Activated T-cell treated with anti-CD3 and anti-CD28 coated beads, Interleukin-2, amount 50 U/mL, for 48 hours (primary cell): ENCODE measurements around the gene ACSL5.
A peak's percentile ranks its signal among the peaks of the same experiment; 100 is the strongest.

Source experiments
- DNase-seq, 2 experiments: peaks; one replicate each; pipeline ENCODE4 v3.0.0-alpha.2; 2020

The ACSL5 gene, protein sequence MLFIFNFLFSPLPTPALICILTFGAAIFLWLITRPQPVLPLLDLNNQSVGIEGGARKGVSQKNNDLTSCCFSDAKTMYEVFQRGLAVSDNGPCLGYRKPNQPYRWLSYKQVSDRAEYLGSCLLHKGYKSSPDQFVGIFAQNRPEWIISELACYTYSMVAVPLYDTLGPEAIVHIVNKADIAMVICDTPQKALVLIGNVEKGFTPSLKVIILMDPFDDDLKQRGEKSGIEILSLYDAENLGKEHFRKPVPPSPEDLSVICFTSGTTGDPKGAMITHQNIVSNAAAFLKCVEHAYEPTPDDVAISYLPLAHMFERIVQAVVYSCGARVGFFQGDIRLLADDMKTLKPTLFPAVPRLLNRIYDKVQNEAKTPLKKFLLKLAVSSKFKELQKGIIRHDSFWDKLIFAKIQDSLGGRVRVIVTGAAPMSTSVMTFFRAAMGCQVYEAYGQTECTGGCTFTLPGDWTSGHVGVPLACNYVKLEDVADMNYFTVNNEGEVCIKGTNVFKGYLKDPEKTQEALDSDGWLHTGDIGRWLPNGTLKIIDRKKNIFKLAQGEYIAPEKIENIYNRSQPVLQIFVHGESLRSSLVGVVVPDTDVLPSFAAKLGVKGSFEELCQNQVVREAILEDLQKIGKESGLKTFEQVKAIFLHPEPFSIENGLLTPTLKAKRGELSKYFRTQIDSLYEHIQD

DNA sequence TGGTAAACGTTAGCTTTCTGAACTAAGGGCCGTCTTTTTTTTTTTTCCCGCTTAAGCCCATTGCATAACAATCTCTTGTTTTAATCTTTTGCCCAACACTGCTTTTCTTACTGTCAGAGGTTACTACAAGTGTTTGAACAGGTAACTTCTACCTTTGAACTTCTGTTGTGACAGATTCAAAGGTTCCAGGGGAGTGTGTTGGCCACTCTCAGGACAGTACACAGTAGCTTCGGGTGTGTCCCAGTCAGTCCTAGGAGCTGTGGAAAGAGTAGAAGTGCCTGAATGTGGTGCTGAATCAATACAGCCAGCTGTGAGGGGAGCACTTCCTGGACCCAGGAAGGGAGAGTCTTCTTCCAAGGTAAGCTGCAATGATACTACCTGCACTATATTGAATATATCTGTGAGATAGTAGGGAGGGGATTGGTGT is at the start of gene ACSL5:
ACSL5 (plus strand) TSS at position 205 of the 427 bp plus-strand sequence. CDS start 20,831 bp downstream, outside the sequence.
- DNase-seq, result no peak

DNA sequence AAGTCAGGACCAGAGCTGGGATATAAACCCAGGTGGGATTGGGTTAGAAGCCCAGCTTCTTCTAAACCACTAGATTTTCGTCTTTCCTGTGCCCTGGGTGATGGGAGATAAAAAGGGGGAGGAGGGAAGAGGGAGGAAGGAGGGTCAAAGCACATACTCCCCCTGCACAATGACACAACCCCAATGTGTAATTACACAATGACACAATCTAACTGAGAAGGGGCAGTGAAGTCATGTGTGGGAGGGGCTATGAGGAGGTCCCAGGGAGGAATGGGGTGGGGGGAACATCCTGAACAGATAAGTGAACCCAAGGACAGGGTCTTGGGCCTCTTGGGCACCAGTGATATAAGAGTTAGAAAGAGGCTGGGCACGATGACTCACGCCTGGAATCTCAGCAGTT is 46.2 kb upstream of the ACSL5 start:
- DNase-seq, result no peak

- peak; percentile 21 to 22 for DNase-seq
These were observed 43.8 kb upstream of the ACSL5 start for GRCh38 chr10:112330162-112330561.

DNA sequence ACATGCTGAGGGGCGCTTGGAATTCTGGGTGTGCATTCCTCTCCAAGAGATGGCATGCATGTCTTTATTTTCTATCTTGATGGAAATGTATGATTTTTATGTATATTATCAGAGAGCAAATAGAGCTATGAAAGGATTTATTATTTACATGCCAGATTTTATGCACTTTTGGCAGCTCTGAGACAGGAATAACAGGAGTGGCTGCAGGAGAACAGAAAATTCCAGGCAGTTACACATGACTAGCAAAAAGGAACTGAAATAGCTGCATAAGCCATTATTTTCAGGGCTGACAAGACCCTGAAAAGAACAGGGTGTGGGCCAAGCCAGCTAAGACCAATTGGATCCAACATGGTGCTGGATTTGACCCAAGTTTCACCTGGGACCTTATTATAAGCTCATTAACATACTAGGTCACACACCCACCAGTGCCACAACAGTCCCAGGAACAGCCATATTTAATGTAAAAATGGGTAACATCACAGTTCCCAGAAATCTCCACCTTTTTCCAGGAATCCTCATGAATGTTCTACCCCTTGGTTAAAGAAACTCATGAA is 43.2 kb upstream of the ACSL5 start:
- no peak for DNase-seq

- no peak for DNase-seq
These were observed 41.9 kb upstream of the ACSL5 start for GRCh38 chr10:112332022-112332421.

DNA sequence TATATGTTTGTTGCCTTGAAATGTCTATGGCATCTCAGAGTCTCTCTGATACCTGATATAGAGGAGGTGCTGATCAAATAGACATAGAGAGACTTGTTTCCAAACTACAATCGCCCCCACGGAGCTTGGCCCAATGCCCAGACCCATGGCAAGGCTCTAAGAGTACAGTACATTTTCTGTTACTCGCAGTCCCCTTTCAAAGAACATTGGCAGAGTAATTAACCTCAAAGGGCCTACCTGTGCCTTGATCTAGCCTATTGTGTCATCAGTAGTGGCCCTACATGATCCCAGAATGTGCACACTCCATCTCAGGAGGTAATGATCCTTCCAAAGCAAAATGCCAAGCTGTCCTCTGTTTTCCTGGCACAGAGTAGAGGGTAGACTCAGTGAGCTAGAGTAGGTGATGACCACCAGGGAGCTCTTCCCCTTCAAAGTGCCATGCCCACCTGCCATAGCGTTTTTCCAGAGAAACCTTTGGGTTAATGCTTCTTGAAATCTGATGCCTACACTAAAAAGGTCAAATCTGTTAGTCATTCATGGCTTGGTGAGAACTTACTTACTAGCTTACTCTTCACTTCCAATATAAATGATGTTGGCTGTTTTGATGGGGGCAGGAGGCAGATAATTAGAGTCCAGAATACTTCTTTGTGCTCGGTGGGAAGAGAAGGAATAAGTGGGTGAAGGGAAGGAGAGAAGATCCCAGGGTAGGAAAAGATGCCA is 41.2 kb upstream of the ACSL5 start:
- no peak for DNase-seq

DNA sequence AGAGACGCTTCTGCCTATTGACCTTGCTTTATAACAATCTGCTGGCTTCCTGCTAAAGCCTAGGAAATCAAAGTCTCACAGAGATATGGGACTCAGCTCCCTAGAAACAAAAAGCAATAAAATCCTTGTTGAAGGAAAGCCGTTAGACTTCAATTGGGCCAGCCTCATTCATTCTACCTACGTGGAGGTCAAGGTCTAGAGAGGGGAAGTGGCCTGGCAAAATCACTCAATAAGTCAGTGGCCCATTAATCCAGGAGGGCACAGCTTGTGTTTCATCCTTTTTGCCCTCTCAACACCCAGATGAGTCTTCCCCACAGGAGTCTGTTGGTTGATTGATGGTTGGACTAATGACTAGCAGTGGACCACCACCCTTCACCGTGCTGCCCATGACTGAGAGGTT is 40.5 kb upstream of the ACSL5 start:
- no peak for DNase-seq

DNA sequence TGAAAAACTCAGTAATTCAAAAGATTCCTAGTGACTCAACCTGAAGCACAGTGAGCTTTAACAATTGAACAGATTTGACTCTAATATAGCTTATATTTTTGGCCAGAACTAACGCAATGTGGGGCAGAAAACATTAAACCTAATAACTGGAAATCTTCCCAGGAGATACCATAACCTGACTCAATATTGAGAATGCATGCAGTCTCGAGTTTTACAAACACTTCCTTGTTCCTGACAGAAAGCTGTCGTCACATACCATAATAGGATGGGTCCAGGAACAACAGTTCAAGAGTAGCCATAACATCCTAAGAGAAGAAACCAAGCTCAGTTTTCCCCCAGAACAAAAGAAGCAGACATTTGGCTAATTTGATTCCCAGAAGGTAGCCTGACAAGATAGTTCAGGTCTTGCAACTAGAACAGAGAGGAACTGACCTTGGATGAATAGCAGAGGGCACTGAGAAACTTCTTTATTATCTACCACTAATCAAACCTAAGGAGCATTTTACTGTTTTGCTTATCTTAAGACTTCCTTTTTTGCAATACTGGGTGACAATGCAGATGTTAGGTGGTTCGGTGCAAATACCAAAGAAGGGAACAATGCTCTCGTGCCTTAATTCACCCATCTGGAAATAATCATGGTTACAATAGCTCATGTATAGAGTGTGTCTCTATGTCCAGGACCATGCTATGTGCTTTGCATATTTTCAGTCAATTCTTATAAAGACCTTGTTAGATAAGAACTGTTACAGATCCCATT is 38.6 kb upstream of the ACSL5 start:
- no peak for DNase-seq

GRCh38 chr10:112335868-112336265 is 38.0 kb upstream of the ACSL5 start:
- no peak for DNase-seq

- no peak for DNase-seq
These were observed 37.2 kb upstream of the ACSL5 start for GRCh38 chr10:112336556-112337201.

GRCh38 chr10:112338957-112339356 is 35.0 kb upstream of the ACSL5 start:
- no peak for DNase-seq

DNA sequence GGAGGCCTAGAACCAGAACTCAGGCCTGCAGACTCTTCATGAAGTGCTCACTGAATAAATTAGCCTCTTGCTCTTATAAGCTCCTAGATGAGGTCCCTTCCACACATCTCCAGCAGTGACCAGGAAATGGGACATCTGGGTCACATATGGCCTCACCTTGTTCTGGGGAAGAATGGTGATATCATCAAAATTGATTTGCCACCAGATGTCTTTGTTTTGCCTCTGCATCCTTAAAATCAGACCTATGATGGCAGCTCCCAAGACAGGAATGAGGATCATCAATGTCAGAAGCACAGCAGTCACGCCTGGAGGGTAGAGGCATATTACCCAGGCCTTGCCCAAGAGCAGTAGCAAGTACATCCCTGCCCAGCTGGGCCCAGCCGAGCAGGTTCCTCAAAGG is 33.3 kb upstream of the ACSL5 start:
- no peak for DNase-seq

GRCh38 chr10:112343056-112343806 is 30.7 kb upstream of the ACSL5 start:
- no peak for DNase-seq

DNA sequence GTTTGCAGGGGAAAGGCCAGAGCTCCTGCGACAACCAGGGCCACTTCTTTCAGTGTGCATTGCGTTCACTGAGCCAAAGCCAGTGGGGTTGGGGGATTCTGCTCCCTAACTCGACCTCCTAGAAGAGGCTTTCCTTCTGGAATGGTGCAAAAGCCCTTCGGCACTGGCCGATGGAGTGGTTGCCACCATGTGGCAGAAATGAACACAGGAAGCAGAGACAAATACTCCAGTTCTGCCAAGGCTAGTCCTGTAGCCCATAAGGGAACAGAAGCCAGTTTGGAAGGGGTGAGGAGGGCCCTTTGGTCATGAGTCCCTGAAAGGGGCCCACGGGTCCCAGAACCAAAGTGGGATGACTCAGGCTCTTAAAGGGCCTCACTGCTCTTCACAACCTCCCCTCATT is 29.7 kb upstream of the ACSL5 start:
- DNase-seq, result no peak

GRCh38 chr10:112345202-112345601 is 28.7 kb upstream of the ACSL5 start:
- DNase-seq, result no peak

- no peak for DNase-seq
These were observed 28.2 kb upstream of the ACSL5 start for GRCh38 chr10:112345743-112346142.

DNA sequence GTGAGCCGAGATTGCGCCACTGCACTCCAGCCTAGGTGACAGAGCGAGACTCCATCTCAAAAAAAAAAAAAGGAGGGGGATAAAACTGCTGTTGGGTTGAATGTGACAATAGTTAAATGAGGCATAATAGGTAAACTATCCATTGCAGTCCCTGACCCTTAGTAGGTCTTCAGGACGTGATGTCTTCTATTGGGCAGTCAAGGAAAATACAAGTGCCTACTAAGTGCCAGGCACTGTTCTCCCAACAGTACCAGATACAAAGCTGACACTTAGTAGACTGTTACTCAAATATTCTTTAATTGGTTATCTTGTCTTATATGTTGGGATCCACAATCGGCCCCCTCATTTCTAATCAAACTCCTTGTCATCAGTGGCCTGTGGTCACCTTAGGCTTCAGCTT is 27.1 kb upstream of the ACSL5 start:
- no peak for DNase-seq

- no peak for DNase-seq
These were observed 25.9 kb upstream of the ACSL5 start for GRCh38 chr10:112347709-112348671.

- no peak for DNase-seq
These were observed 25.2 kb upstream of the ACSL5 start for GRCh38 chr10:112348759-112349158.

DNA sequence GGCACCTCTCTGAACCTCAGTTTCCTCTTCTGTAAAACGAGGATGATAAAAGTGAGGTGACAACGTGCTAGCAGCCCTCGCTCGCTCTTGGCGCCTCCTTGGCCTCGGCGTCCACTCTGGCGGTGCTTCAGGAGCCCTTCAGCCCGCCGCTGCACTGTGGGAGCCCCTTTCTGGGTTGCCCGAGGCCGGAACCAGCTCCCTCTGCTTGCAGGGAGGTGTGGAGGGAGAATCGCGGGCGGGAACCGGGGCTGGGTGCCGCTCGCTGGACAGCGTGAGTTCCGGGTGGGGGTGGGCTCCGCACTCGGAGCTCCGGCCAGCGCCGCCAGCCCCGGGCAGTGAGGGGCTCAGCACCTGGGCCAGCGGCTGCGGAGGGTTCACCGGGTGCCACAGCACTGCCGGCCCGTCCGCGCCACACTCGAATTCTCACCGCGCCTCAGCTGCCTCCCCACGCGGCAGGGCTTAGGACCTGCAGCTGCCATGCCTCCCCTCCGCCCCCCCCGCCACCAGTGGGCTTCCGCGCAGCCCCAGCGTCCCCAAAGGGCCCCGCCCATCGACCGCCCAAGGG is 24.3 kb upstream of the ACSL5 start:
- no peak for DNase-seq
